B cell (primary cell): Measurements from ENCODE around the gene PLCD4.

Experiments used
- EZH2 ChIP-seq: IDR thresholded peaks from 2 replicates; pipeline ENCODE4 v1.6.1; 2012; ENCODE audit warnings: borderline replicate concordance, low read depth, mild to moderate bottlenecking, moderate library complexity, low read length; ENCODE audit not compliant: insufficient read depth, poor library complexity, severe bottlenecking
- TF ChIP-seq, protein P1 (sequence below): fragments of 200-600 bp; IDR thresholded peaks from one replicate; pipeline ENCODE4 v1.8.0; 2022; ENCODE audit warnings: antibody characterized with exemption, mild to moderate bottlenecking

DNA sequence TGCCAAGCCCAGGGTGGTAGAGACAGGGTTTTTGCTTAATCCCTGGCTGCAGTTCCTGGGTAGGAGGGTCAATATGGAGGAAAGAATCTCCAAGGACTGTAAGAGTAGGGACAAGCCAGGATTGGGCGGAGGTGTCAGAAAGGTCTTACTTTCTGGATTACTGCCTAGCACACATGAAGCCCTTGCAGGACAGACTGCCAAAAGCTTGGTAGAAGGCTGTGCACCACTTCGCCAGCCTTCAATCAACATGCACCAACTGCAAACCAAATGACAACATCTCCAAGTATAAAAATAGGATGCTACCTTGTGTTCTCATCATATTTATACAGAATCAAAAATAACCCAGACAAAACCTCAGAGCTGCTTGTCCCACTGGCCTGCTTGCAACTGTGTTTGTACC, 48.1 kb downstream of the PLCD4 start:
- TF ChIP-seq, protein P1, sequence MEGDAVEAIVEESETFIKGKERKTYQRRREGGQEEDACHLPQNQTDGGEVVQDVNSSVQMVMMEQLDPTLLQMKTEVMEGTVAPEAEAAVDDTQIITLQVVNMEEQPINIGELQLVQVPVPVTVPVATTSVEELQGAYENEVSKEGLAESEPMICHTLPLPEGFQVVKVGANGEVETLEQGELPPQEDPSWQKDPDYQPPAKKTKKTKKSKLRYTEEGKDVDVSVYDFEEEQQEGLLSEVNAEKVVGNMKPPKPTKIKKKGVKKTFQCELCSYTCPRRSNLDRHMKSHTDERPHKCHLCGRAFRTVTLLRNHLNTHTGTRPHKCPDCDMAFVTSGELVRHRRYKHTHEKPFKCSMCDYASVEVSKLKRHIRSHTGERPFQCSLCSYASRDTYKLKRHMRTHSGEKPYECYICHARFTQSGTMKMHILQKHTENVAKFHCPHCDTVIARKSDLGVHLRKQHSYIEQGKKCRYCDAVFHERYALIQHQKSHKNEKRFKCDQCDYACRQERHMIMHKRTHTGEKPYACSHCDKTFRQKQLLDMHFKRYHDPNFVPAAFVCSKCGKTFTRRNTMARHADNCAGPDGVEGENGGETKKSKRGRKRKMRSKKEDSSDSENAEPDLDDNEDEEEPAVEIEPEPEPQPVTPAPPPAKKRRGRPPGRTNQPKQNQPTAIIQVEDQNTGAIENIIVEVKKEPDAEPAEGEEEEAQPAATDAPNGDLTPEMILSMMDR, result no peak
- no peak for TF ChIP-seq EZH2
